Measurements from ENCODE around the gene MTMR12.

GRCh38 chr5:32307769-32308194 lies 5.0 kb downstream of the MTMR12 start:
- TF ChIP-seq ZNF274 (IDR thresholded peaks at IDR 0.05; ENCODE audit: low read depth, low read length) (no peak), SUZ12 (IDR thresholded peaks at IDR 0.05; ENCODE audit: extremely low read depth, insufficient read depth, insufficient read length) (no peak), YY1 (IDR thresholded peaks at IDR 0.05; ENCODE audit: insufficient read depth, insufficient read length) (no peak)
